Loucy (cell line): ENCODE data around the gene PXT1.

Experiments
- CTCF ChIP-seq: fragments of 200-600 bp; sonication (generic); conservative IDR thresholded peaks from 2 replicates; pipeline ENCODE4 v1.5.1; 2014; ENCODE audit warnings: mild to moderate bottlenecking, antibody characterized with exemption, low read length
- EZH2phosphoT487 ChIP-seq: fragments of 200-600 bp; IDR thresholded peaks from 2 replicates; pipeline ENCODE4 v1.6.1; 2018; ENCODE audit warnings: antibody characterized with exemption, mild to moderate bottlenecking, moderate library complexity, borderline replicate concordance

- no peak for TF ChIP-seq CTCF
- TF ChIP-seq EZH2phosphoT487, result no peak
Measured at GRCh38 chr6:36399970-36400369, 42.7 kb downstream of the PXT1 start.
